Keratinocyte (primary cell): ENCODE measurements around the gene PCYOX1L. TPM values are rescaled to one million over a fixed set of nuclear protein-coding genes. Genes with fewer than 3 reads are reported as not detected.

Source experiments
- DNase-seq: peaks from one replicate; pipeline ENCODE4 v3.0.0-alpha.2; 2011; ENCODE audit warnings: low read depth, missing footprints, low spot score
- FAIRE-seq: peaks from 2 replicates; lab custom pipeline; 2011; peaks lifted over from hg19 to GRCh38; lab: Jason Lieb, UNC
- H2AFZ ChIP-seq: 2 replicates; pipeline ENCODE4 v1.6.0; 2012; ENCODE audit warnings: low read length, control low read depth, inconsistent platforms; ENCODE audit not compliant: control insufficient read depth
- H3K27ac ChIP-seq: 2 replicates; pipeline ENCODE4 v1.5.1; 2011; ENCODE audit warnings: low read length; ENCODE audit not compliant: control insufficient read depth, insufficient read depth
- H3K27me3 ChIP-seq: 3 replicates; pipeline ENCODE4 v1.6.0; 2011; ENCODE audit warnings: low read length; ENCODE audit not compliant: control insufficient read depth, insufficient read depth; ENCODE audit errors: extremely low read depth
- H3K36me3 ChIP-seq, 2 experiments: 2 replicates in 1 of 2; 3 replicates in 1 of 2; pipeline ENCODE4 v1.5.1; 2011; ENCODE audit warnings: low read length in 2 of 2, mild to moderate bottlenecking in 1 of 2; ENCODE audit not compliant: control insufficient read depth in 2 of 2, insufficient read depth in 2 of 2; ENCODE audit errors: extremely low read depth in 1 of 2
- H3K4me1 ChIP-seq: 3 replicates; pipeline ENCODE4 v1.5.1; 2011; ENCODE audit warnings: low read length; ENCODE audit not compliant: control insufficient read depth, insufficient read depth; ENCODE audit errors: extremely low read depth
- H3K4me2 ChIP-seq: 3 replicates; pipeline ENCODE4 v1.6.0; 2011; ENCODE audit warnings: low read depth, low read length; ENCODE audit not compliant: control insufficient read depth, insufficient read depth; ENCODE audit errors: extremely low read depth
- H3K4me3 ChIP-seq, 3 experiments: fragments of 200-600 bp in 1 of 3; sonication (generic) in 1 of 3; 2 replicates in 2 of 3; 3 replicates in 1 of 3; pipeline ENCODE4 v1.5.1; 2011 to 2016; ENCODE audit warnings: low read length in 3 of 3, mild to moderate bottlenecking in 3 of 3, control low read depth in 2 of 3, inconsistent platforms in 1 of 3, low read depth in 1 of 3, mixed read lengths in 1 of 3, mixed run types in 1 of 3, moderate library complexity in 1 of 3; ENCODE audit not compliant: control insufficient read depth in 2 of 3, insufficient read depth in 2 of 3; ENCODE audit errors: extremely low read depth in 1 of 3
- H3K79me2 ChIP-seq: 2 replicates; pipeline ENCODE4 v1.6.0; 2012; ENCODE audit warnings: low read length; ENCODE audit not compliant: control insufficient read depth, insufficient read depth
- H3K9ac ChIP-seq: 3 replicates; pipeline ENCODE4 v1.6.0; 2011; ENCODE audit warnings: low read length; ENCODE audit not compliant: control insufficient read depth, insufficient read depth; ENCODE audit errors: extremely low read depth
- H3K9me1 ChIP-seq: 3 replicates; pipeline ENCODE4 v1.6.0; 2011; ENCODE audit warnings: low read length; ENCODE audit not compliant: control insufficient read depth, insufficient read depth; ENCODE audit errors: extremely low read depth
- H3K9me3 ChIP-seq: 2 replicates; pipeline ENCODE4 v1.5.1; 2012; ENCODE audit warnings: low read depth, low read length; ENCODE audit not compliant: control insufficient read depth
- H4K20me1 ChIP-seq: 3 replicates; pipeline ENCODE4 v1.6.0; 2011; ENCODE audit warnings: low read length; ENCODE audit not compliant: control insufficient read depth, insufficient read depth; ENCODE audit errors: extremely low read depth
- CTCF ChIP-seq, 3 experiments: IDR thresholded peaks in 1 of 3; conservative IDR thresholded peaks in 1 of 3; optimal IDR thresholded peaks in 1 of 3; 2 replicates in 2 of 3; 3 replicates in 1 of 3; pipeline versions ENCODE3 to v1.5.1; 2011; ENCODE audit warnings: low read length in 3 of 3, mild to moderate bottlenecking in 3 of 3, moderate library complexity in 2 of 3, control low read depth in 1 of 3, inconsistent platforms in 1 of 3; ENCODE audit not compliant: insufficient read depth in 2 of 3; ENCODE audit errors: extremely low read depth in 1 of 3
- EZH2 ChIP-seq: IDR thresholded peaks from one replicate; pipeline ENCODE4 v1.6.1; 2012; ENCODE audit warnings: inconsistent platforms, mild to moderate bottlenecking, low read length, moderate library complexity
- dilution Hi-C: fragments of 300-500 bp; cut with MboI; formaldehyde crosslinking; loops from one replicate; pipeline ENCODE4 v1.7.0; 2020; ENCODE audit warnings: low sequenced_read_pairs; ENCODE audit not compliant: extremely low pct_ligation_motif_present
- polyA plus RNA-seq, 5 experiments: library from polyadenylated mRNA; depleted of rRNA in 3 of 5; stranded (reverse) in 3 of 5; stranded (forward) in 1 of 5; unstranded in 1 of 5; fragments of >200 nt; gene quantifications; 1 replicate in 1 of 5; 2 replicates in 3 of 5; 3 replicates in 1 of 5; pipeline versions ENCODE4 v1.2.1 to v1.2.3, GENCODE V29; 2011 to 2012; ENCODE audit warnings: missing spikeins in 2 of 5, low read depth in 1 of 5, low replicate concordance in 1 of 5

Gene PCYOX1L
- polyA plus RNA-seq, 1 donor (not counting 4 experiments of a cell fraction or from before 2014, with no cell fraction given): 9.5 TPM

GRCh38 chr5:149379818-149380374 is 22.1 kb downstream of the PCYOX1L start:
- Histone ChIP-seq H3K9ac (no peak overlapping the region), H3K4me1 (peaks cover 4% of the 10 kb centered on the region), H3K4me3 (no peak overlapping the region), H3K9me1 (no peaks in the 10 kb centered on the region), H3K4me2 (no peak overlapping the region), H3K27ac (no peak overlapping the region), H3K79me2 (no peaks in the 10 kb centered on the region), H2AFZ (no peak overlapping the region), H3K9me3 (no peaks in the 10 kb centered on the region), H3K36me3 (no peaks in the 10 kb centered on the region), H4K20me1 (no peaks in the 10 kb centered on the region), H3K27me3 (no peaks in the 10 kb centered on the region)
- TF ChIP-seq EZH2 (no peak), CTCF (optimal IDR thresholded peaks at IDR 0.05 in 1 of 3, IDR thresholded peaks at IDR 0.05 in 1 of 3, conservative IDR thresholded peaks at IDR 0.05 in 1 of 3; ENCODE audit: extremely low read depth in 1 of 3, insufficient read depth in 2 of 3, low read length in 3 of 3) (no peak)
- FAIRE-seq (no peak), DNase-seq (no peak)
- dilution Hi-C loops: no loop called here

- H2AFZ ChIP-seq: no peak overlapping the region
- TF ChIP-seq EZH2: no peak
- TF ChIP-seq CTCF (optimal IDR thresholded peaks at IDR 0.05 in 1 of 3, IDR thresholded peaks at IDR 0.05 in 1 of 3, conservative IDR thresholded peaks at IDR 0.05 in 1 of 3; ENCODE audit: extremely low read depth in 1 of 3, insufficient read depth in 2 of 3, low read length in 3 of 3): no peak
- H3K9ac ChIP-seq: no peak overlapping the region
- H3K4me3 ChIP-seq: no peak overlapping the region
- peaks cover 4% of the 10 kb centered on the region for H3K4me1 ChIP-seq
- H3K9me3 ChIP-seq: no peaks in the 10 kb centered on the region
- no peaks in the 10 kb centered on the region for H3K36me3 ChIP-seq
- no peaks in the 10 kb centered on the region for H3K79me2 ChIP-seq
- no peak overlapping the region for H3K27ac ChIP-seq
- DNase-seq: no peak
- no peaks in the 10 kb centered on the region for H3K9me1 ChIP-seq
- no peak overlapping the region for H3K4me2 ChIP-seq
- FAIRE-seq: no peak
- dilution Hi-C loops: no loop called here
- no peaks in the 10 kb centered on the region for H4K20me1 ChIP-seq
- H3K27me3 ChIP-seq: no peaks in the 10 kb centered on the region
These were observed 22.7 kb downstream of the PCYOX1L start for GRCh38 chr5:149380466-149381121.
